Measurements from ENCODE around the gene SLMAP.

GRCh38 chr3:57810048-57810447 lies 53.9 kb downstream of the SLMAP start:
- TF ChIP-seq CTCF (IDR thresholded peaks at IDR 0.05; ENCODE audit: insufficient read depth, low read depth, low read length): no peak
- no peak for TF ChIP-seq EZH2 (IDR thresholded peaks at IDR 0.05; ENCODE audit: insufficient read depth, low read length)
